Kidney glomerular epithelial cell (primary cell): Measurements from ENCODE around the gene PIWIL4.

Experiments
- DNase-seq: peaks from one replicate; lab custom pipeline; 2025; lab: John Stamatoyannopoulos, UW

PIWIL4 gene

GRCh38 chr11:94662846-94663390, 95.8 kb downstream of the PIWIL4 start:
- DNase-seq = no peak

DNA sequence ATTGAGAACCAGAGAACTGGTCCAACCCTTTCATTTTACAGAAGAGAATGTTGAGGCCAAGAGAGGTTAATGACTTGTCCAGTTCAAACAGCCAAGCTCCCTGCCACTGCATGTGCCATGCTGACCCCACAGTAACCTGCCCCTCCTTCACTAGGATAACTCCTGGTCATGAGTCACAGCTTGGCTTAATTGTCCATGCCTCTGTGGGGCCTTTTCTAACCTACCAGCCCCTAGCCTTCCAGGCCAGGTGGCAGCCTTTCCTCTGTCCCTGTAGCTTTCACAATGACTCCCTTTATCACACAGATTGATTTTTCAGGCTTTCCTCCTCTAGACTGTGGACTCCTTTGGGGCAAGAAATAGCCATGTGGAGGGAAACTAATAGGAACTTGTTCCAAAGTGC, 97.2 kb downstream of the PIWIL4 start:
- DNase-seq = peak; percentile 4

- DNase-seq = no peak
Observed at GRCh38 chr11:94665116-94665659, 98.0 kb downstream of the PIWIL4 start.

DNA sequence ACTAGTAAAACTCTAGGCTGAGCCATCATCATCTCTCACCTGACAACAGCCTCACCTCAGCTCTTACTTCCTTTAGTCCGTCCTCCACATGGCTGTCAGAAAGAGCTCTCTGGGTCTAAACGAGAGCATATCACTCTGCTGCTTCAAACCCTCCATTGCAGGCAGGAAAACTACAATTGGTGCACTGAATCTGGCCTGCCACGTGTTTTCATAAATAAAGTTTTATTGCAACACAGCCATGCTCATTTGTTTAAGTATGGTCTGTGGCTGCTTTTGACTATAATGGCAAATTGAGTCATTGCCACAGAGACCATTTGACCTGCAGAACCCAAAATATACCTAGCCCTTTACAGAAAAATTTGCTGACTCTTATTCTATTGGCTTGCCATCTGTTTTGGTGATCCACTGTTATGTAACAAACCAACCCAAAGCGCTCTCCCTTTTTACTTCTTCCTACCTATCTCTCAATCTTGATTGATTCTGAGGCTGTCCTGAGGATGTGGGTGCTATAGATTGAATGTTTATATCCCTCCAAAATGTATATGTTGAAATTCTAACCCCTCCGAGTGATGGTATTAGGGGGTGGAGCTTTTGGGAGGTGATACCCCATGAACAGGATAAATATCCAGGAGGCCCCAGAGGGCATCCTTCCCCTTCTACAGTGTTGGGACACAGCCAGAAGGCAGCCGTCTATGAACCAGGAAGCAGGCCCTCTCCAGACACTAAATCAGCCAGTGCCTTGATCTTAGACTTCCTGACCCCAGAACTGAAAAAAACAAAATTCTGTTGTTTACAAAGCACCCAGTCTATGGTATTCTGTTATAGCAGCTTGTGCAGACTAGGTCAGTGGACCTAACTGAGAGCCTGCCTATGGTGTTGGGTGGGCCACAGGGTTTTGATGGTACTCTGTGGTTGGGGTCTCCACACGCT, 99.9 kb downstream of the PIWIL4 start:
- DNase-seq = no peak

DNA sequence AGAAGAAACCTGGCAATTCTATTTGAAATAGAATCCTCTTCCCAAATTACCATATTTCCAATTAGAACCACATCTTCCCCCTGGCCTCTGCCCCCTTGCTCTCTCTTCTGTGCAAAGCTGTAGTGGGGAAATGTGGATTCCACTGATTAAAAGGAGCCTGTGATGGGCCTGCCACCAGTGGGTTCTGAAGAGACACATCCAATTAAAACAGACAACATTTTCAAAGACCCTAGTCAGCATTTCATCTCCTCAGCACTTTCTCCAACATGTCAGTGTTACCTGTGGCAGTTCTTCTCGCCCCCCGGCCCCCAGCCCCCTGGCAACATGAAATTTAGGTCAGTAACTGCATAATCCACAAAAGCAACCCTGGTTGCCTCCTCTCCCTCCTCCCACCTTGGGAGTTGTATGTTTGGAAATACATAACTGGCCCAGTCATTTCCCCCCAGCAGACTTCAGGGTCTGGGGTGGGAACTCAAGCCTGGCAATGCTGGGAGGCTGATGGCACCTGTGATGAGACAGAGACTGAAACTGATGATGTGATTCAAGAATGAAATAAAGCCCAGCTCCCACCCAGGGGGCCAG, 101.1 kb downstream of the PIWIL4 start:
- no peak for DNase-seq

DNA sequence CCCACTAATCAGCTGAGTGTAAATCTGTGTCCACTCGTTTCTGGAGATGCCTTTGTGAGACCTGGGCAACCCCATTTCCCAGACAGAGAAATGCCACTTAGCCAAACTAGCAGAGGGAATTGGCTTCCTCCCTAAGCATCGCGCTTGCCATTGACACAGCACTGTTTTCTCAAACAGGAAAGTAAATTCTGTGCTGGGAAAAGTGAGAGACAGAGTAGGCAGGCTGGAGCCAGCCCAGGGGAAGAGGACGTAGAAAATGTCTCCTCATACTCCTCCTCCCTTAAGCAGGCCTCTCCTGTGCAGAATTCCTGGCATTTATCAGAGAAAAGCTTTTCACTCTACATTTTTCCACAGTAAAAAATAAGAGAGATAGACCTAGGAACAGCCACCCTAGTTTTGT, 101.9 kb downstream of the PIWIL4 start:
- DNase-seq = no peak
